HG02571 (cell line): ENCODE measurements around the gene CBFA2T2.

Experiments
- ATAC-seq: cut with Tn5 transposase; IDR thresholded peaks from one replicate; pipeline ENCODE4 v1.9.1; 2021; ENCODE audit warnings: mild to moderate bottlenecking, moderate library complexity; ENCODE audit not compliant: unreplicated experiment

The CBFA2T2 gene

DNA sequence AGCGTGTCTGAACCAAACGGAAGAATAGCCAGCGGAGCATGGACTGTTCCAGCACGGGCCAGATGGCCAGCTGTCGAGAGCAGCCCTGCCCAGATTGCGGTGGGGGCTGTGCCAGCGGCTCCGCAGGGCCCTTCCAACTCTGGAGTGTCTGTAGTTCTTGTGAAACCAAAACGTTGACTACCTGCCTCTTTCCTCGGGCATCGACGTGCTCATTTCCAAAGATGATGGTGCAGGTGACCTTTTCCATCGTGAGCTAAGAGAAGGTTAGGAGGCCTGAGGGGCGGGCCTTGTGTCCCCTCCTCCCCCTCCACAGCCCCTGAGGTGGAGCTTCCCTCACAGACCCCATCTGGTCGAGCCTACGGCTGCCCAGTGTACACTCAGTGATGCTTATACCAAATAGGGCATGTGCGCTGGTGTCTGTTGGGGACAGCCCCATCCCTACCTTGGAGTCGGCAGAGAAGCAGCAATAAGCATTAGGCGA is 159.3 kb downstream of the CBFA2T2 start:
- ATAC-seq: no peak

DNA sequence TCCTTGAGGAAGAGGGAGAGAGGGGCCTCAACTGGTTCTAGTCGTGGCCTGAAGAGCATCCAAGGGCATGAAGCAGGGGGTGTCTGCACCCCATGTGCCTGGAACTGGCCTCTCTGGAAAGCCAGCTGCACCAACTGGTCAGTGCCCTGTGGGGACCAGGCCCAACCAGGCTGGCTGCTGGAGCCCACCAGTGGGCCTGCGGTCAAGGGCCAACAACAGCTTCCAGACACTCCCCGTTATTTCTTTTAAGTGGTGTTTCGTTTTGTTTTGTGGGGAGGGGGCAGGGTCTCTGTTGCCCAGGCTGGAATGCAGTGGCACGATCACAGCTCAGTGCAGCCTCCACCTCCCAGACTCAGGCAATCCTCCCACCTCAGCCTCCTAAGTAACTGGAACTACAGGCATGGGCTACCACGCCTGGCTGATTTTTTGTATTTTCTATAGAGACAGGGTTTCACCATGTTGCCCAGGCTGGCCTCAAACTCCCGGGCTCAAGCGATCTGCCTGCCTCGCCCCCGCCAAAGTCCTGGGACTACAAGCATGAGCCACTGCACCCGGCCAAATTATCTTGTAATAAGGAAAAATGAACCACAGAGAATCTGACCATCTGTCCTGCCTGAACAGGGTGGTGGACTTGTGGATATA is 160.3 kb downstream of the CBFA2T2 start:
- no peak for ATAC-seq

GRCh38 chr20:33650753-33651561 is 161.1 kb downstream of the CBFA2T2 start:
- no peak for ATAC-seq

GRCh38 chr20:33651562-33652048 is 161.7 kb downstream of the CBFA2T2 start:
- no peak for ATAC-seq

DNA sequence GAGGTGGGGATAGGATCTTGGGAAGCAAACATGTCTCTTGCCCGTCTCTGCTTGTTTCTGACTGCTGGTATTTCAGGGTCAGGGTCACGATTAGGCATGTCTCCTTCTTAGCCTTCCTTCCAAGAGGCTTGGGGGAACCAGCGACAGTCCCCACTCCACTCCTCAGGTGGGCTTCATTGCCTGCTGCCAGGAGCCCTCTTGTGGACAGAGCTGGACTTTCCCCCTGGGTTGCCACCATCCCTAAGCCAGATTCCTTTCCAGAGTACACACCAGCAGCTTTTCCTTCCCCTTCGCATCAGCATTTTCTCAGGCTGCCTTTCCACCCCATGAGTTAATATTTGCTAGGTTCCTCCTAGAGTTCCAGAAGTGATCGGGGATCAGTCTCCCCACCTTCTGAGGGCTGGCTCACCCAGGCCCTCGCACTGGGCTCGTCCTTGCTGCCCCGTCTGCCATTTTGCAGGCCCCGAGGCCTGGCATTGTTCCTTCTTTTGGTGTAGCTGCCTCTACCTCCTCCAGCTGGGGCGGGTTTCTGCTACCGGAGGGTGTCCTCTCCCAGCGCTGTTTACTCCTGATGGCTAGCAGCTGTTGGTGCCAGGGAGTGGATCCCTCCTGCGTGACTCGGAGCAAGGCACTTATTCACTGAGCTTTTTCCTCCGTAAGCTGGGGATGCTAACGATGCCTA is 163.5 kb downstream of the CBFA2T2 start:
- no peak for ATAC-seq

- ATAC-seq: no peak
Observed at GRCh38 chr20:33653900-33654596, 164.2 kb downstream of the CBFA2T2 start.

DNA sequence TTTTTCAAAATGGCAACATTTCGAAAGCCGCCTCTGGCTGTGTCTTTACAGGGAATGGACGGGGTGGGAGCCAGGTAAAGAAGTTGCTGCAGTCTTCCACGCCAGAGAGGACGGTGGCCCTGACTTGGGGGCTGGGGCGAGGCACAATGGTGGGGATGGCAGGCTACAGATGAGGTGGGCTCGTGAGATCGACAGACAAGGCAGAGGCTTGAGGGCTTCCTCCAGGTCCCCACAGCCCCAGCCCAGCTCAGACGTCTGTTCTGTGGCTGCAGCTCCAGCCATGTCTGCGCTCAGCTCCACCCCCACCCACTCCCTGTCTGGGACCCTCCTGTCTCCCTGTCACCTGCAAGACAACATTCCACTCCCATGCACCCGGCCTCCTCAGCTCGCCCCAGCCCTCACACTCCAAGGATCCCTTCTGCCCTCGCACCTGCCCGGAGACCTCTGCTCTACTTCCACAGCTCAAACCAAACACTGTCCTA is 164.8 kb downstream of the CBFA2T2 start:
- ATAC-seq: no peak

- ATAC-seq: no peak
Observed at GRCh38 chr20:33655164-33655563, 165.3 kb downstream of the CBFA2T2 start.

- ATAC-seq: no peak
Observed at GRCh38 chr20:33656010-33656782, 166.3 kb downstream of the CBFA2T2 start.

- no peak for ATAC-seq
Observed at GRCh38 chr20:33656783-33657703, 167.1 kb downstream of the CBFA2T2 start.

GRCh38 chr20:33657704-33658095 is 167.8 kb downstream of the CBFA2T2 start:
- ATAC-seq: no peak

GRCh38 chr20:33658510-33658909 is 168.6 kb downstream of the CBFA2T2 start:
- no peak for ATAC-seq

- ATAC-seq: no peak
Observed at GRCh38 chr20:33658929-33659328, 169.0 kb downstream of the CBFA2T2 start.

- ATAC-seq: no peak
Observed at GRCh38 chr20:33659341-33660034, 169.6 kb downstream of the CBFA2T2 start.

DNA sequence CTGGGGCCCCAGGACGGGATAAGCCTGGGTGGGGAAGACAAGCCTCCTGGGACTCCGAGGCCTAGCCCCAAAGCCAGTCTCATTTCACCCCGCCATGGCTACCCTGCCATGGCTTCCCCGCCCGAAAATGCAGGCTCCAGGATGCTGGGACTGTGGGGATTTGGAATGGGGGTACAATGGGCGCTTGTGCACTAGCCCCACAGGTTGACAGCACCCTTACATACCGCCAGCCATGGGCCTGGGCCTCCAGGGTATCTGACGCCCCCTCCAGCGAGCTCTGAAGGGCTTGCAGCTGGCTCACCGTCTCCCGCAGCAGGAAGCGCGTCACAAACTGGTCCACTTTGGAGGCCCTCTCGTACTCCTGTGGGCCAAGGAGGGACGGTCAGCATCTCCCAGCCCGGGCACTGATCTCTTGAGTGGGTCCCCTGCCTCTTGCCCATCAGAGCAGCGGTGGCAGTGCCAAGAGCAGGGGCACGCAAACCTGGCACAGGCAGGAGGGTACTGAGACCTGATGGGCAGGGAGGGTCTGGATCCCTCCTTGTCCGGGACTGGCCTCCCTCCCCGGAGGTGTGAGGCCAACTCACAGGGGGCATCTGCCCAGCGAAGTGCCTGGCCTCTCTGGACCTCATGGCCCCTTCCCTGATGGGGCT is 170.3 kb downstream of the CBFA2T2 start:
- ATAC-seq: no peak

- no peak for ATAC-seq
Observed at GRCh38 chr20:33660685-33661058, 170.8 kb downstream of the CBFA2T2 start.

DNA sequence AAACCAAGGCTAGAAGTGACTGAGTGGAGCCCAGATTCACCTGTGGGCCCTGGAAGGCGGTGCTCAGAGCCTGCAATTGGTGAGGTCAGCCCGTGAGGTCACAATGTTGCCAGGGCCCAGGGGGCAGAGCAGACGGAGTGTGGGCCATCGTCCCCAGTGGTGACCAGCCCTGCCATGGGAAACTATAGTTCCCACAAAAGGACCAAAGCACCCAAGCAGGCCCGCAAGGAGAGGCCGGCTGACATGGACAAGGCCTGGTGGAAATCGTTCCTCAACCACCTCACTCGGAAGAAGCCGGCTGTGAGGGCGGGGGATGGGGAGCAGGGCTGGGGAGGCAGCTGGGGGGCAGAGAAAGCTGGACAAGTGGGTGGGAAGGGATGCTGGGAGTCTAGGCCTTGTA is 172.3 kb downstream of the CBFA2T2 start, which contains the start of gene C20orf144:
TSS of gene C20orf144 (plus strand) at position 156 of the 400 bp plus-strand sequence. CDS start at position 175, 19 bp downstream.
- ATAC-seq: no peak
